ENCODE results near the gene ATXN7.

DNA sequence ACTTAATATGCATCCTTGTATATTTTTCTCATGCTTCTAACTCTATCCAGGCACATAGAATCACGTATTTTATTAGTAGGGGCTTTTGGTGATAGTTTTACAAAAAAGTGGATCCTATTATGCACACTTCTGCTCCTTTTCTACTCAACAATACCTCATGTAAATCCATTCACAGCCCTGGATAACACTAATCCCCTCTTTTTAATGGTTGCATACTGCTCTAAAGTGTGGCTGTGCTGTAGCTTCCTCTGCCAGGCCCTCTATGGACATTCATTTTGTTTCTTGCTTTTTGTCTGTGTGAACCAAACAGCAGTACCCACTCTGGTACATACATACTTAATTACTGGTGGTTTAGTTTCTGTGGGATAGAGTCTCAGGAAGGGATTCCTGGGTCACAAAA lies 99.8 kb downstream of the ATXN7 start:
- no peak for TF ChIP-seq CTCF (IDR thresholded peaks at IDR 0.05)
- no peak for TF ChIP-seq POLR2AphosphoS5 (IDR thresholded peaks at IDR 0.05; ENCODE audit: insufficient read depth in 1 of 2, low read depth in 1 of 2)
- TF ChIP-seq POLR2A (IDR thresholded peaks at IDR 0.05): no peak
